CD4-positive, alpha-beta T cell treated with Interferon gamma for 1 hour (primary cell): ENCODE results near the gene MYO15A.

Source experiments
- DNase-seq: peaks from one replicate; pipeline ENCODE4 v3.0.0-alpha.2; 2020

Gene MYO15A

DNA sequence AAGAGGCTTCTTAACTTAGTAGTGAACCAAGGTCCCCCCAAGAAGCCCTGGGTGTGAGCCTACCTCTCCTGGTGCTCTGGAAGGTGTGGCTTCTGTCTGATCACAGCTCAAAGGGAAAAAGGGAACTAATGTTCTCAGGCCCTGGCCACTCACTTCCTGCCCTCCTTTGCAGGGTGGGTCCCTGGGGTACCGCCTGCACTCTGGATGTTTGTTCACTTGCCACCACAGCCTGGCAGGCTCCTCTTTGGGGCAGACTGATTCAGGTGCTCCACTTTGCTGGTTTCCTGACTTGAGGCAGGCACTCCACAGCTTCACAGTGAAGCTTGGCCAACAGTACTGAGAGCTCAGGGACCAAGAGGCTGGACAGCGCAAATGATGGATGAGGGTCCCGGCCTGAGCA is 5.9 kb upstream of the MYO15A start:
- no peak for DNase-seq

GRCh38 chr17:18105027-18105426 is 3.5 kb upstream of the MYO15A start:
- DNase-seq = no peak

GRCh38 chr17:18105595-18105994 is 3.0 kb upstream of the MYO15A start:
- no peak for DNase-seq

GRCh38 chr17:18106211-18106610 is 2.3 kb upstream of the MYO15A start:
- DNase-seq = no peak

GRCh38 chr17:18107061-18107790 is 1.3 kb upstream of the MYO15A start:
- DNase-seq = no peak

DNA sequence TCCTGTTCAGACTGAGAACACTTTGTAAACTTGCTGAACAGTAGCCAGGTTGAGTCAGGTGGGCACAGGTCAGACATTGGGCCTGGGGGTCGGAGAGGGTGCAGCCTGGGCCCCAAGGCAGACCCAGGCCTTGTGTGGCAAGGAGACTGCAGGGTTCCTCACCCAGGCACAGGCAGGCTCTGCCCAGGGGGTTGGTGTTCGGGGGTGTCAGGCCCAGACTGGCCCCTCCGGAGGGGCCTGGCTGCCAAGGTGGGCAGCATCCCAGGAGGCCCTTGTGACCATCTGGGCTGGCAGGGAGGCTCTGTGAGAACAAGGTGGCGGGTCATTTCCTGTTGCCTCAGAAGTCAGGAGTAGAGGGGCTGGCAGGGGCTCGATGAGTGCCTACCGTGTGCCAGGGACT is 585 bp upstream of the MYO15A start:
- DNase-seq = no peak

GRCh38 chr17:18109935-18110485 is 1.5 kb downstream of the MYO15A start:
- no peak for DNase-seq

DNA sequence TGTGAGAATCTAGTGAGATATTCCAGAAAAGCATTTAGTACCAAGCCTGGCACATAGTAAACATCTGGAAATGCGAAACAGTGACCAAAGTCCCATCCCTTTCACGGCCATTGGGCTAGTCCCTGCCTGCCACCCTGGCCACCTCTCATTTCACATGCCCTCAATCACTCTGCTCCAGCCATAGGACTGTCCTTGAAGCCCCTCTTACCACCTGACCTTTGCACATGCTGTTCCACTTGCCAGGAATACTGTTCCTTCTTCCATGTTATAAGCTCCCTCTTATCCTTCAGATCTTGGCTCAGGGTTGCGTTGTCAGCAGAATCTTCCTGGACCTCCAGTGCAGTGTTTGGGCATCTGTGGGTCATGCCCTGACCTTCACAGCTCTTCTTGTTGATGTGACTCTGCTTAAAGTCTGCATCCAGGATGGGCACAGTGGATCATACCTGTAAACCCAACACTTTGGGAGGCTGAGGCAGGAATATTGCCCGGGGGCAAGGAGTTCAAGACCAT is 2.1 kb downstream of the MYO15A start:
- no peak for DNase-seq

- DNase-seq = no peak
Observed at GRCh38 chr17:18111330-18111971, 2.9 kb downstream of the MYO15A start.

DNA sequence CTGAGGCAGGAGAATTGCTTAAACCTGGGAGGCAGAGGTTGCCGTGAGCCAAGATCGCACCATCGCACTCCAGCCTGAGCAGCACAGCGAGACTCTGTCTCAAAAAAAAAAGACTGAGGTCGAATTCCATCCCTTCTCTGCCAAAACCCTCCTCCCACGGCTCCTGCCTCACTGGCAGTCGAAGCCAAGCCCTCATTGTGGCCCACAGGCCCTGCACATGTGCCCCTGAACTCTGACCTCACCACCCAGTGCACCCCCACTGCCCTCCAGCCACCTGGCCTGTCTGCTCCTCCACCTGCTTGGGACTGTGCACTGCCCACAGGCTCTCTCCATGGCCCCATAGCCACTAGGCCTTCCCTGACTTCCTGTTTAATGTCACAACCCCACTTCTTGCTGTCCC is 7.0 kb downstream of the MYO15A start:
- no peak for DNase-seq

DNA sequence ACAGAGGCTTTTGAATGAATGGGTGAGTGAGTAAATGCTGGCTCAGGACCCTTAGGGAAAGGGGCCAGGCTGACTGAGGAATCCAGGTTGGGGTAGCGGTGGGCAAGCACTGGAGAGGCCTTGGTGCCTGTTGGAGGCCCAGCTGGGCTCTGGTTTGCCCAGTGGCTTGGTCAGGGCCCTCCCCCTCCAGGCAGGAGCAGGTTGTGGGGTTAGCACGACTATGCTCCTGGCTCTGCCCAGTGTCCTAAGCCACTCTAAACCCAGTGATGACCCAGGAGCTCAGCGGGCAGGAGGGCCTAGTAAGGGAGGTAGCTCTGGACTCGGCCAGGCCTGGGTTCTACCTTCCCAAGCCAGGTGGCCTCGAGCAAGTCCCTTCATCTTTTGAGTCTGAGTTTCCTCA is 7.5 kb downstream of the MYO15A start:
- no peak for DNase-seq

DNA sequence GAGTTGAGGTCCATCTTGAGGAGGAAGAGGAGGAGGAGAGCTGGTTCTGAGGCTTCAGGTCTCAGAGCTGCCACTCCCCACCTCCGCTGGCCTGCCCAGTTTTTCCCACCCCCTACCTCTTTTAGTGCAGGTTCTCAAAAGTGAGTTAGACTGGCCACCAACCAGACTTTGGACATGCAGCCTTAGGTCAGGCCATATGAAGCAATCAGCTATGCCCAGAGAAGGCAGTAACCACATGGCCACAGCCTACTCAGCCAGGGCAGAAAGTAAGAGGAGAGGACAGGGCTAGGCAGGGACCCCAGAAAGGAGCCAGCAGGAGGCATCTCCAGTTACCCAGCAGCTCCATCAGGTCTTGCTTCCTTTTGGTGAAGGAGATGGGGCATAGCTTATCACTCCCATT is 9.0 kb downstream of the MYO15A start:
- DNase-seq = no peak

DNA sequence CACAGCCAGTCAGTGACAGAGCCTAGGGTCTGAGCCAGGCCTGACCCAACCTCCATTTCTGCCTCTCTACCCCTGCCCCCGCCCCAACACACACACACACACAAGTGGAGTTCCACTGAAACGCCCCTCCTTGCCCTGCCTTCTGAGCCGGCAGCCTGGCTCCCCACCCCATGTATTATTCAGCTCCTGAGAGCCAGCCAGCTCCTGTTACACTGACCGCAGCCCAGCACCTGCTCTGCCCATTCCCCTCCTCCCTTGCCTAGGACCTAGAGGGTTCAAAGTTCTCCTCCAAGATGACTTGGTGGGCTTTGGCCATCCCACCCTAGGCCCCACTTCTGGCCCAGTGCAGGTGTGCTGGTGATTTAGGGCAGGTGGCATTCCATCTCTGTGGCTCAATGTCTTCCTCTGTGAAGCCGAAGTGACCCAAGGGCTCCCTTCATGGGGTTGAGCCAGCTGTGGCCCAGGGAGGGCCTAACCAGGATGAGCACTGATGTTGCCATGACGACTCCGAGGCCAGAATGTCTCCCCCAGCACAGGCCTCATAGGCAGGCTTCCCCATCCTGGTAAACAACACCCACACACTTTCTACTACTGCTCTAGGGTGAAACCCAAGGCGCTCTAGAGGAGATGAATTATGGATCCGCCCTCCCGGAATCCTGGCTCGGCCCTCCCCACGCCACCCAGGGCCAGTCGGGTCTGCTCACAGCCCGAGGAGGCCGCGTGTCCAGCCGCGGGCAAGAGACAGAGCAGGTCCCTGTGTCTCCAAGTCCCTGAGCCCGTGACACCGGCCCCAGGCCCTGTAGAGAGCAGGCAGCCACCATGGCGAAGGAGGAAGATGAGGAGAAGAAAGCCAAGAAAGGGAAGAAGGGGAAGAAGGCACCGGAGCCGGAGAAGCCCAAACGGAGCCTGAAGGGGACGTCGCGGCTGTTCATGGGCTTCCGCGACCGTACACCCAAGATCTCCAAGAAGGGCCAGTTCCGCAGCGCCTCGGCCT is 9.7 kb downstream of the MYO15A start:
- no peak for DNase-seq

GRCh38 chr17:18119166-18119745 is 10.7 kb downstream of the MYO15A start:
- DNase-seq = no peak

GRCh38 chr17:18119938-18120337 is 11.4 kb downstream of the MYO15A start:
- DNase-seq = no peak

DNA sequence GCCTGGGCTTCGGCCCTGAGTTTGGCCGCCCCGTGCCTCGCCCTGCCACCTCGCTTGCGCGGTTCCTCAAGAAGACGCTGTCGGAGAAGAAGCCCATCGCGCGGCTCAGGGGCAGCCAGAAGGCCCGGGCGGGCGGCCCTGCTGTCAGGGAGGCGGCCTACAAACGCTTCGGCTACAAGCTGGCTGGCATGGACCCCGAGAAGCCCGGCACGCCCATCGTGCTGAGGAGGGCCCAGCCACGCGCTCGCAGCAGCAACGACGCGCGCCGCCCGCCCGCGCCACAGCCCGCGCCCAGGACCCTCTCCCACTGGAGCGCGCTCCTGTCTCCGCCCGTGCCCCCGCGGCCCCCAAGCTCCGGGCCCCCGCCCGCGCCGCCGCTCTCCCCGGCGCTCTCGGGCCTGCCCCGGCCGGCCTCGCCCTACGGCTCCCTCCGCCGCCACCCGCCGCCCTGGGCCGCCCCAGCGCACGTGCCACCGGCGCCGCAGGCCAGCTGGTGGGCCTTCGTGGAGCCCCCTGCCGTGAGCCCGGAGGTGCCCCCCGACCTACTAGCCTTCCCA is 12.0 kb downstream of the MYO15A start:
- no peak for DNase-seq

- no peak for DNase-seq
Observed at GRCh38 chr17:18121144-18121910, 12.8 kb downstream of the MYO15A start.

DNA sequence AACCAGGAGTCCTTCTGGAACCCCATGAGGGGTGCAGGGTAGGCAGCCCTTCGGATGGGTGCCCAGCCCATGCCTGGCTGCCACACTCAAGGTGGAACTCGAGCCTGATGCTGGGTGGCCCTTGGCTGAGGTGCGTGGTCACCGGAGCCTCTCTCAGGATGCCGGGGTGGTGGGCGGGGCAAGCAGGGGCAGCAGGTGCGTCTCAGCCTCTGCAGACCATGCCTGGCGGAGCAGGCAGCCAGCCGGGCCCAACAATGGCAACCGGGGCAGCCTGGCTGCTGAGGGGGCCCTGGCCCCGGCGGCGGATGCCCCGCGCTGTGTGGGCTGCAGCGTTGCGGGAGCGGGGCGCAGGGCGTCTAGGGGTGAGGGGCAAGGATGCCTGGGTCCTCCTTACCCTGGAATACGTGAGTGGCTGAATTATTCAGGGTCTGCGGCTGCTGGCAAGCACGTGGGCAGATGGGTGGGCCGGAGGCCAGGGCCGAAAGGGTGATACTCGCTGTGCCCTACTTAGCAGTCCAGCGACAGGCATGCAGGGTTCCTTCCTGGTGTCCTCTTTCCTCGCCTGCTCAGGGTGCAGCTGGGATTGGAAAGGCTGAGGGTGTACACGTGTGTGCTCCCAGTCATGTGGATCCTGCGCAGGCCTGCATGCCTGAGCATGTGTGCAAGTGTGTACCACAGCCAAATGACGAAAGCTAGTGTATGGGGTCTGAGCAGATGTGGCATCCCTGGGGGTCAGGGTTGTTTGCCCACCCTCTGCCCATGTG is 14.6 kb downstream of the MYO15A start:
- no peak for DNase-seq

GRCh38 chr17:18124345-18125126 is 16.0 kb downstream of the MYO15A start:
- no peak for DNase-seq

DNA sequence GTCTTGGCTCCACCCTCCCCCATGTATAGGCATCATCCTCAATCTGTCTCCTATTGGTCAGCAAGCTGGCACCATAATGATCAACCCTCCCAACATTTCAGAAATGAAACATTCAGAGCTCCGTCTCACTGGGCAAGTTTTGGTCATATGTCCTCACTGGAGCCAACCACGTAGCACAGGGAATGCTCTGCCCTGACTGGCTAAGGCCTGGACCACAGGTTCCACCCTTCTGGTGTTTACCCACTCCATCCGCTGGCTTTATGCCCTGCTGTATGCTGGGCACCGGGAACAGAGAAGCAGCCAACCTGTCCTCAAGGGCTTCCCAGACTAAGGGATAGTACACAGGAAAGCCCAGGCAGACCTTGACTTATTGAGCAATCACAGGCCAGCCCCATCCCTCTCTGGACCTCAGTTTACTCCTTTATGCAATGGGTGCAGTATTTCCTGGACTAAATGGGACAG is 20.5 kb downstream of the MYO15A start:
- no peak for DNase-seq
